ENCODE data around the gene CTCFL.
A peak's percentile ranks its signal among the peaks of the same experiment; 100 is the strongest.
"Not testable (repeated sequence)": the region's sequence is repeated elsewhere in the genome, so short reads cannot be mapped to it uniquely, and the experiment has no call there.

The CTCFL gene

GRCh38 chr20:57522380-57523140, 2.4 kb downstream of the CTCFL start:
- TF ChIP-seq, protein P1, sequence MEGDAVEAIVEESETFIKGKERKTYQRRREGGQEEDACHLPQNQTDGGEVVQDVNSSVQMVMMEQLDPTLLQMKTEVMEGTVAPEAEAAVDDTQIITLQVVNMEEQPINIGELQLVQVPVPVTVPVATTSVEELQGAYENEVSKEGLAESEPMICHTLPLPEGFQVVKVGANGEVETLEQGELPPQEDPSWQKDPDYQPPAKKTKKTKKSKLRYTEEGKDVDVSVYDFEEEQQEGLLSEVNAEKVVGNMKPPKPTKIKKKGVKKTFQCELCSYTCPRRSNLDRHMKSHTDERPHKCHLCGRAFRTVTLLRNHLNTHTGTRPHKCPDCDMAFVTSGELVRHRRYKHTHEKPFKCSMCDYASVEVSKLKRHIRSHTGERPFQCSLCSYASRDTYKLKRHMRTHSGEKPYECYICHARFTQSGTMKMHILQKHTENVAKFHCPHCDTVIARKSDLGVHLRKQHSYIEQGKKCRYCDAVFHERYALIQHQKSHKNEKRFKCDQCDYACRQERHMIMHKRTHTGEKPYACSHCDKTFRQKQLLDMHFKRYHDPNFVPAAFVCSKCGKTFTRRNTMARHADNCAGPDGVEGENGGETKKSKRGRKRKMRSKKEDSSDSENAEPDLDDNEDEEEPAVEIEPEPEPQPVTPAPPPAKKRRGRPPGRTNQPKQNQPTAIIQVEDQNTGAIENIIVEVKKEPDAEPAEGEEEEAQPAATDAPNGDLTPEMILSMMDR (conservative IDR thresholded peaks at IDR 0.05; ENCODE audit: control insufficient read depth, insufficient read depth, low read depth, low read length) = no peak
- no peak for DNase-seq (ENCODE audit: low read depth)
- no peak overlapping the region for H3K4me3 ChIP-seq (ENCODE audit: control insufficient read depth, low read depth, low read length)

- DNase-seq (ENCODE audit: low read depth) = no peak
- TF ChIP-seq, protein P1 (conservative IDR thresholded peaks at IDR 0.05; ENCODE audit: control insufficient read depth, insufficient read depth, low read depth, low read length) = no peak
- no peak overlapping the region for H3K4me3 ChIP-seq (ENCODE audit: control insufficient read depth, low read depth, low read length)
These were observed 7.0 kb downstream of the CTCFL start for GRCh38 chr20:57517904-57518303.

DNA sequence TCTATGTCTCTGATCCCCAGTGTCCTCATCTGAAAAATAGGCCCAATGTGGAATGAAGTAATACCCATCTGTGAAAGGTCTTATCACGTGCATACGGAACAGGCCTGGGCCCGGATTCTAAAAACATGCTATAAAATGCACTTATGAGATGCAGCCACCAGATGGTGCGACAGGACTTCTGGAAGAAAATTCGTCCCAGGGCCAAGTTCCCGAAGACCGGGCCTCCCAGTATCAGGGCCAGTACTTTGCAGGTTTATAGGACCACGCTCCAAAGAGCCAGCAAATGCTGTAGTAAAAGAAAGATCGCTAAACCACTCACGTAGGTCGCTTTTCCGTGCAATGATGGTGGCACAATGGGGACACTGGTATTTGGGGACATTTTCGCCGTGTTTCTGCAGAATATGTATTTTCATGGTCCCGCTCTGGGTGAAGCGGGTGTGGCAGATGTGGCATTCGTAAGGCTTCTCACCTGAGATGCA, 10.6 kb downstream of the CTCFL start:
- peak; percentile 71 for DNase-seq (ENCODE audit: low read depth)
- H3K4me3 ChIP-seq (ENCODE audit: control insufficient read depth, low read depth, low read length) = no peak overlapping the region

DNA sequence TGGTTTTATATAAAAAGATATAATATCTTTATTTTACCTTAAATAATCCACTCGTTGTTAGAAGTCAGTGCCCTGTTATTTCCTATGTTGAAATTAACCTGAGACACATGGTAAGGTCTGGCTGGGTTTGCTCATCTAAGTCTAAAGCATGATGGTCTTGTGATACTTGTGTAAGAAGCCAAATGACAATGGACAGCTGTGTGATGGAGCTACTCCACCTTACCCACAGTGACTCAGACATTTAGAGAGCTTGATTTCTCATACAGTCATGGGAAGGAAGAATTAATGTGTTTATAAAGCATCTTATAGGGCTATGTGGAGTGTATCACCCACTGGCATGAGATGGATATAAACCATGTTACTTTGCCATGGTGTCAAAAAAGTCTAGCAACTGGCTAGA, 11.7 kb downstream of the CTCFL start:
- no peak overlapping the region for H3K4me3 ChIP-seq (ENCODE audit: control insufficient read depth, low read depth, low read length)
- DNase-seq (ENCODE audit: low read depth) = peak; percentile 55
- TF ChIP-seq, protein P1 (conservative IDR thresholded peaks at IDR 0.05; ENCODE audit: control insufficient read depth, insufficient read depth, low read depth, low read length) = no peak

More for the DNA sequence above, 10.6 kb downstream of the CTCFL start:
- TF ChIP-seq, protein P1 (conservative IDR thresholded peaks at IDR 0.05; ENCODE audit: control insufficient read depth, insufficient read depth, low read depth, low read length) = peak; percentile 71

DNA sequence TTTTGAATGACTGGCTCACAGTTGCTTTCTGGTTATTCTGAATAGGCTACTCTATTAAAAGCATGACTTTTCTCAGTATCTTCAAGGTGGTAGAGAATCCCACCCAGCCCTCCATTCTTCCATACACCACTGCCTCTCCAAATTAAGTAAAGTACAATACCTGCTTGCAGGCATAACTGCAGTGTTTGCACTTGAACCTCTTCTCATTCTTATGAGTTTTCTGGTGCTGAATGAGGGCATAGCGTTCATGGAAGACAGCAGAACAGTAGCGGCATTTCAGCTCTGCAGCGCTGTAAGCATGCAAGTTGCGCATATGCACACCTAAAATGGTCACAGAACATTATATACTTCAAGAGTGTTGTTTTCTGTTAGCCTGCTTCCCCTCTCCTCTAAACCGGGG, 12.5 kb downstream of the CTCFL start:
- no peak for DNase-seq (ENCODE audit: low read depth)
- no peak overlapping the region for H3K4me3 ChIP-seq (ENCODE audit: control insufficient read depth, low read depth, low read length)
- TF ChIP-seq, protein P1 (conservative IDR thresholded peaks at IDR 0.05; ENCODE audit: control insufficient read depth, insufficient read depth, low read depth, low read length) = no peak

DNA sequence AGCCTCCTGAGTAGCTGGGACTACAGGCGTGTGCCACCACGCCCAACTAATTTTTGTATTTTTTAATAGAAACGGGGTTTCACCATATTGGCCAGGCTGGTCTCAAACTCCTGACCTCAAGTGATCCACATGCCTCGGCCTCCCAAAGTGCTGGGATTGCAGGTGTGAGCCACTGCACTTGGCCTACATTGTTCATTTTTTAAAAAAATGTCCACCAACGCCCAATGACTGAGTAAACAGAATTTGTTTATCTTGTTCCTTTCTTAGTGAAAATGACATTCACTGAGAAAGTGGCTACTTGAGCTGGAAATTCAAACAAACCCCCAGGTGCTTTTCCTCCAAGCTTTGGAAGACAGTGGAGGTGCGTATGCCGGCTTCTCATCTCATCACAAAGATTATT, 13.2 kb downstream of the CTCFL start:
- DNase-seq (ENCODE audit: low read depth); H3K4me3 ChIP-seq (ENCODE audit: control insufficient read depth, low read depth, low read length): not testable (repeated sequence)

DNA sequence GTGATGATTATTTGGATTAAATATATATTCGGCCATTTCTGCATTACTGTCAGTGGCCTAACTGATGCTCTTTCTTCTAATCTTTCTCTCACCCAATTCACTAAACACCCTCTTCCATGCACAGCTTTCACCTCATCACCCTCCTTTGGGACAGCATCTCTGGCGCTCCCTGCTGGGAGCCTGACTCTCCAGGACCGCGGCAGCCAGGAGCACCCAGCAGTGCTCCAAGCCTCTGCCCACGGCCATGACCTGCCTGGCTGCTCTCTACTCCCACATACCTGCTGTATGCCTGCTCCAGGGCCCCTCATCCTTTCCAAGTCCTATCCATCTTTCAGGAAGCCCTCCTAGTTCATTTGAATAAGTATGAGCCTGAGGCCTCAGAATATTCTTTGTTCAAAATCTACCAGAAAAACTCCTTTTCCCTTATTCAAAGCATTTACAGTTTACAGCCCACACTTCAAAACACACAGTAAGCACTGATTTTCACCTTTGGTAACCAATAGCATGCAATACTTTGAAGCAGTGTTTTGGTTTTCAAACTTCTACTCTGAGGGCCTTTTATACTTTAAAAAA, 15.2 kb downstream of the CTCFL start:
- TF ChIP-seq, protein P1 (conservative IDR thresholded peaks at IDR 0.05; ENCODE audit: control insufficient read depth, insufficient read depth, low read depth, low read length) = peak; percentile 43
- DNase-seq (ENCODE audit: low read depth) = peak; percentile 9
- no peak overlapping the region for H3K4me3 ChIP-seq (ENCODE audit: control insufficient read depth, low read depth, low read length)
